Natural killer cell (primary cell): ENCODE data around the gene GREB1. TPM values are rescaled to one million over a fixed set of nuclear protein-coding genes. Genes with fewer than 3 reads are reported as not detected.

Source experiments
- ATAC-seq, 3 donors: fragments of 150-1000 bp in 2 of 3; fragments of 200-7000 bp in 1 of 3; cut with Tn5 transposase; 1 replicate in 1 of 3; 2 replicates in 2 of 3; pipeline ENCODE4 v1.10.0; 2021; ENCODE audit warnings: mild to moderate bottlenecking in 2 of 3, moderate library complexity in 2 of 3
- DNase-seq, 2 donors: peaks; one replicate each; pipeline versions ENCODE4 v3.0.0 to v3.0.0-alpha.2; 2013 to 2021; ENCODE audit warnings: mixed read lengths in 1 of 2
- H3K27ac ChIP-seq: one replicate; pipeline ENCODE4 v1.5.1; 2013; ENCODE audit warnings: mild to moderate bottlenecking, low read length
- H3K27me3 ChIP-seq: one replicate; pipeline ENCODE4 v1.6.1; 2013; ENCODE audit warnings: low read length; ENCODE audit not compliant: control insufficient read depth, insufficient read depth
- H3K36me3 ChIP-seq: one replicate; pipeline ENCODE4 v1.6.1; 2013; ENCODE audit warnings: low read length; ENCODE audit not compliant: control insufficient read depth, insufficient read depth
- H3K4me1 ChIP-seq: one replicate; pipeline ENCODE4 v1.6.1; 2013; ENCODE audit warnings: low read length; ENCODE audit not compliant: control insufficient read depth, insufficient read depth
- H3K4me3 ChIP-seq: one replicate; pipeline ENCODE4 v1.5.1; 2013; ENCODE audit warnings: low read length
- H3K9me3 ChIP-seq: one replicate; pipeline ENCODE4 v1.6.1; 2013; ENCODE audit warnings: low read length; ENCODE audit not compliant: control insufficient read depth, insufficient read depth
- H3K27ac Mint-ChIP-seq, 2 donors: one replicate each; pipeline ENCODE4 v1.8.0; 2022; ENCODE audit warnings: mild to moderate bottlenecking in 2 of 2, mixed read lengths in 2 of 2, moderate library complexity in 1 of 2
- H3K27me3 Mint-ChIP-seq, 2 donors: one replicate each; pipeline ENCODE4 v1.8.0; 2022; ENCODE audit warnings: low read depth in 2 of 2, mixed read lengths in 2 of 2
- H3K36me3 Mint-ChIP-seq: one replicate; pipeline ENCODE4 v1.8.0; 2022; ENCODE audit warnings: mixed read lengths
- H3K4me1 Mint-ChIP-seq, 2 donors: one replicate each; pipeline ENCODE4 v1.8.0; 2022; ENCODE audit warnings: mixed read lengths in 2 of 2
- H3K4me3 Mint-ChIP-seq: one replicate; pipeline ENCODE4 v1.8.0; 2022; ENCODE audit warnings: mild to moderate bottlenecking, moderate library complexity, mixed read lengths
- H3K9me3 Mint-ChIP-seq, 2 donors: one replicate each; pipeline ENCODE4 v1.8.0; 2022; ENCODE audit warnings: mixed read lengths in 2 of 2
- CTCF ChIP-seq: fragments of 200-600 bp; IDR thresholded peaks from one replicate; pipeline ENCODE4 v1.8.0; 2022; ENCODE audit warnings: antibody characterized with exemption
- WGBS: methylation state at CpG from one replicate; pipeline ENCODE4 v1.1.7; 2013; ENCODE audit warnings: missing lambda C conversion rate; ENCODE audit not compliant: insufficient coverage; 5-methylcytosine and 5-hydroxymethylcytosine counted together
- intact Hi-C: fragments of 100-400 bp; cut with micrococcal nuclease; formaldehyde crosslinking; loops from one replicate; pipeline ENCODE4 v1.14.2; 2022
- total RNA-seq, 4 donors: library from RNA; stranded (reverse); fragments of 120-200 nt in 1 of 4; gene quantifications; one replicate each; pipeline versions ENCODE4 v1.2.3 to v1.2.4, GENCODE V29; 2013 to 2022

Gene GREB1
- total RNA-seq, 3 donors from 2014 or later (not counting 1 experiment from before 2014, with no cell fraction given) = 0.85 to 2.5 (median 2.4) TPM

DNA sequence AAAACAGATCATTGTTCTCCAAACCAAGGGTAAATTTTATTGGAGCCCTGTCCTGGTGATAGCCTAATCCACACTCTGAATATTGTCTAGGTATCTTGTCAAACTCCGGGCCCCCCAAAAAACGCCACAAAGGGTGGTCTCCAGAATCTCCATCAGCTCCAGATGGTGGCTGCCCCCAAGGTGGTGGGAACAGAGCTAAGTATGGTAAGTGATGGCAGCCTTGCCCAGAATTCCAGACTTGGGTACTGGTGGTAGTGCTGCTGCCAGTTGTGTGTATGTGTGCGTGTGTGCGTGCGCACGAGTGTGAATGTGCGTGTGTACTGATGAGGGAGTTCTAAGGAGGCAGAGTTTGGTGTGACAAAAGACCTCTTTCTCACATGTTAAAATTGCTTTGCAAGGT is 51.2 kb downstream of the GREB1 start:
- Mint-ChIP-seq H3K4me1 (peaks cover 0 to 6% of the 10 kb centered on the region in 2 donors), H3K4me3 (no peak overlapping the region), H3K36me3 (no peaks in the 10 kb centered on the region), H3K27me3 (peaks cover 0 to 5% of the 10 kb centered on the region in 2 donors), H3K27ac (no peak overlapping the region), H3K9me3 (no peaks in the 10 kb centered on the region)
- ATAC-seq = no peak
- Histone ChIP-seq H3K36me3 (no peaks in the 10 kb centered on the region), H3K4me1 (no peaks in the 10 kb centered on the region), H3K27me3 (no peaks in the 10 kb centered on the region), H3K9me3 (no peaks in the 10 kb centered on the region), H3K4me3 (no peak overlapping the region), H3K27ac (no peak overlapping the region)
- WGBS = 94% methylated on average over 7 of the region's 7 CpGs
- DNase-seq = no peak
- no peak for TF ChIP-seq CTCF
- intact Hi-C loops = loop anchor here (10.0 kb wide), 1 partner anchor 350 kb away; no protein-coding TSS in a partner anchor

GRCh38 chr2:11588228-11589110 is 54.6 kb downstream of the GREB1 start:
- H3K4me1 Mint-ChIP-seq = peaks cover 0 to 6% of the 10 kb centered on the region in 2 donors
- H3K9me3 Mint-ChIP-seq = no peaks in the 10 kb centered on the region
- peaks cover 0 to 5% of the 10 kb centered on the region in 2 donors for H3K27me3 Mint-ChIP-seq
- Histone ChIP-seq H3K27me3 (no peaks in the 10 kb centered on the region), H3K4me1 (no peaks in the 10 kb centered on the region), H3K36me3 (no peaks in the 10 kb centered on the region), H3K4me3 (no peak overlapping the region), H3K9me3 (no peaks in the 10 kb centered on the region), H3K27ac (no peak overlapping the region)
- no peak for TF ChIP-seq CTCF
- H3K36me3 Mint-ChIP-seq = no peaks in the 10 kb centered on the region
- no peak overlapping the region for H3K4me3 Mint-ChIP-seq
- DNase-seq (no peak), ATAC-seq (no peak)
- intact Hi-C loops = loop anchor here (10.0 kb wide), 1 partner anchor 354 kb away; no protein-coding TSS in a partner anchor
- no peak overlapping the region for H3K27ac Mint-ChIP-seq
- WGBS = 82% methylated on average over 21 of the region's 21 CpGs

DNA sequence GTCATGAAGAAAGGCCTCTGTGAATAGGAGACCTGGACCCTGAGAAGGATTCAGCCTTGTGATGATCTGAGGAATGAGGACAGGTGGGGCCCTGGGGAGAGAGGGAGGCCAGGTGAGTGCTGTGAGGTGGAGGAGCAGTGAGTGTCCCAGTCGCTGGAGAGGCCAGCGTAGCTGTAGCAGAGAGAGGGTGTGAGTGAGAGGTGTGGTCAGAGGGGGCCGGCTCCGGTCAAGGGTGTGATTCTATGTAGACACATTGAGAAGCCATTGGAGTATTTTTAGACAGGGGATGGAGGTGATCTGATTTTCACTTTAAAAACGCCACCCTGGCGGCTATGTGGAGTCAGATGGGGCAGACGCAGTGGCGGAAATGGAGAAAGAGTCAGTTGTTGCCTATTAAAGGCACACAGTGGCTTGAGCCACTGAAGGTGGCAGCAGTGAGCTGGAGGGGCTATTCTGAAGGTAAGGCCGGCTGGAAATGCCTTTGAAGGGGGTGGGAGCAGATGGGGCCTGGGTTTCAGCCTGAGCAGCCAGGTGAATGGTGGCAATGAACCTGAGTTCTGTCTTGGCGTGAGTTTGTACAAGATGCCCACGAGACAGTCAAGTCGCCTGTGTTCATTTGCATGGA is 55.6 kb downstream of the GREB1 start:
- ATAC-seq (no peak), DNase-seq (no peak)
- H3K27me3 ChIP-seq = no peaks in the 10 kb centered on the region
- H3K4me3 ChIP-seq = no peak overlapping the region
- H3K9me3 Mint-ChIP-seq = no peaks in the 10 kb centered on the region
- peaks cover 0 to under 1% of the 10 kb centered on the region in 2 donors for H3K4me1 Mint-ChIP-seq
- H3K27me3 Mint-ChIP-seq = peaks cover 0 to 5% of the 10 kb centered on the region in 2 donors
- TF ChIP-seq CTCF = no peak
- no peaks in the 10 kb centered on the region for H3K9me3 ChIP-seq
- H3K36me3 Mint-ChIP-seq = no peaks in the 10 kb centered on the region
- H3K36me3 ChIP-seq = no peaks in the 10 kb centered on the region
- intact Hi-C loops = loop anchor here (10.0 kb wide), 1 partner anchor 355 kb away; no protein-coding TSS in a partner anchor
- no peak overlapping the region for H3K27ac ChIP-seq
- no peak overlapping the region for H3K27ac Mint-ChIP-seq
- H3K4me1 ChIP-seq = no peaks in the 10 kb centered on the region
- no peak overlapping the region for H3K4me3 Mint-ChIP-seq
- WGBS = 77% methylated on average over 12 of the region's 12 CpGs
